ENCODE measurements around the gene PLCH1. TPM values are rescaled to one million over a fixed set of nuclear protein-coding genes. Genes with fewer than 3 reads are reported as not detected.
"Not testable (repeated sequence)": the region's sequence is repeated elsewhere in the genome, so short reads cannot be mapped to it uniquely, and the experiment has no call there.

Gene PLCH1
- total and polyA plus RNA-seq, 7 donors: 0.03 to 1.1 (median 0.06) TPM; not detected in 2

- ATAC-seq (no peak), DNase-seq (no peak)
- Histone ChIP-seq H3K9me3 (peaks cover 5% of the 10 kb centered on the region), H3K4me1 (no peaks in the 10 kb centered on the region), H3K36me3 (ENCODE audit: insufficient read depth in 1 of 2, low read depth in 1 of 2) (no peaks in the 10 kb centered on the region), H3K4me3 (no peak overlapping the region), H3K27ac (no peak overlapping the region), H3K27me3 (ENCODE audit: insufficient read depth in 3 of 3, low read length in 2 of 3) (no peaks in the 10 kb centered on the region)
- intact Hi-C loops (cut with DNase I): no loop called here
- TF ChIP-seq CTCF (IDR thresholded peaks at IDR 0.05): no peak
These were observed 125.6 kb downstream of the PLCH1 start for GRCh38 chr3:155619118-155619915.

DNA sequence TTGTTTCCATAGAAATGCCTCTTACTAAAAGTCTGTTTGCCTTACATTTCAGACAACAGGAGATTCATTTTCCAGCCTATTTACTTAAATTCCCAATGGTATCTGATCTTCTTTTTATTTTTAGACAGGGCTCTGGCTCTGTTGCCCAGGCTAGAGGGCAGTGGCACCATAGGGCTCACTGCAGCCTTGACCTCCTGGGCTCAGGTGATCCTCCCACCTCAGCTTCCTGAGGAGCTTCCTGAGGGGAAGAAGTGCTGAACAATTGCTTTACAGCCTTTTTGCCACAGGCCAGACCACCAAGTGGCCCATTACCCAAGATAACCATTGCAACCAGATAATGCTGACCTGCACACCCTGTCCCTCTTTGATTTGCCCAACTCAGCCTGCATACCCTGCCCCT, 126.3 kb downstream of the PLCH1 start:
- H3K9me3 ChIP-seq: peaks cover 12% of the 10 kb centered on the region
- no peak overlapping the region for H3K27ac ChIP-seq
- no peak for TF ChIP-seq CTCF (IDR thresholded peaks at IDR 0.05)
- ATAC-seq (no peak), DNase-seq (no peak)
- intact Hi-C loops (cut with DNase I): no loop called here
- no peaks in the 10 kb centered on the region for H3K4me1 ChIP-seq
- no peaks in the 10 kb centered on the region for H3K36me3 ChIP-seq (ENCODE audit: insufficient read depth in 1 of 2, low read depth in 1 of 2)
- H3K4me3 ChIP-seq: no peak overlapping the region
- no peaks in the 10 kb centered on the region for H3K27me3 ChIP-seq (ENCODE audit: insufficient read depth in 3 of 3, low read length in 2 of 3)

DNA sequence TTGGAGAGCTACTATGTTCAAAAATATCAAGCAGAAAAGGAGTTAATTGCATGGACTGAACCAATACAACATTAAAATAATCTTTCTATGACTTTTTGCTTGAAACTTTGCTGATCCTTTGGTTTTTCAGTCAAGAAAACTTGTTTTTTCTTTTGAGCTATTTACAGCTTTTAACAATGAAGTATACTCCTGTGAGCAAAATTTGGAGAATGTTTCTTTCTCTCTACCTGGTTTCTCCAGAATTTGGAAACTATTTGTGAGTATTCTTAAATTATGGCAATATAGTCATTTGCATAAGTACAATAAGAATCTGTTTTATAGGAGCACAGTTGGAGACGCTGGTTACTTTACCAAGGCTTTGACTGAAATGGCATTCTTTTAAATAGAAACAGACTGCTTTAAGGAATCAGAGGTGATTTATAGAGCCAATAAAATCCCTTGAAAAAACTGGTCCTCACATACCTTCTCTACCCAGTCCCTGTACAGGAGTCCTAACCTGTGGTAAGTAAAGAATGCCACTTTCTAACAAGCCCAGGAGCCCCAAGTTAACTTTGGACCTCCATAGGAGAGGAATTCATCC, 127.4 kb downstream of the PLCH1 start:
- H3K27me3 ChIP-seq (ENCODE audit: insufficient read depth in 3 of 3, low read length in 2 of 3): no peaks in the 10 kb centered on the region
- ATAC-seq (no peak), DNase-seq (no peak)
- no peak for TF ChIP-seq CTCF (IDR thresholded peaks at IDR 0.05)
- 71 to 76% (median 72%) methylated on average over 1 of the region's 1 CpG for WGBS, 3 donors
- H3K4me1 ChIP-seq: no peaks in the 10 kb centered on the region
- intact Hi-C loops (cut with DNase I): no loop called here
- H3K36me3 ChIP-seq (ENCODE audit: insufficient read depth in 1 of 2, low read depth in 1 of 2): no peaks in the 10 kb centered on the region
- H3K4me3 ChIP-seq: no peak overlapping the region
- no peak overlapping the region for H3K27ac ChIP-seq
- peaks cover 13% of the 10 kb centered on the region for H3K9me3 ChIP-seq

DNA sequence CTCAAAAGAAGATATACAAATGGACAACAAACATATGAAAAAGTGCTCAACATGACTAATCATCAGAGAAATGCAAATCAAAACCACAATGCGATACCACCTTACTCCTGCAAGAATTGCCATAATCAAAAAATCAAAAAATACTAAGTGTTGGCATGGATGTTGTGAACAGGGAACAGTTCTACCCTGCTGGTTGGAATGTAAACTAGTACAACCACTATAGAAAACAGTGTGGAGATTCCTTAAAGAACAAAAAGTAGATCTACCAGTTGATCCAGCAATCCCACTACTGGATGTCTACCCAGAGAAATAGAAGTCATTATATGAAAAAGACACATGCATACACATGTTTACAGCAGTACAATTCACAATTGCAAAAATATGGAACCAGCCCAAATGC, 129.7 kb downstream of the PLCH1 start:
- DNase-seq; ATAC-seq; H3K27ac ChIP-seq; H3K4me3 ChIP-seq; H3K36me3 ChIP-seq (ENCODE audit: insufficient read depth in 1 of 2, low read depth in 1 of 2); H3K27me3 ChIP-seq (ENCODE audit: insufficient read depth in 3 of 3, low read length in 2 of 3); H3K4me1 ChIP-seq; intact Hi-C loops (cut with DNase I): not testable (repeated sequence)
- H3K9me3 ChIP-seq: peaks cover 13% of the 10 kb centered on the region
- 89 to 97% (median 90%) methylated on average over 1 of the region's 1 CpG for WGBS, 3 donors

- H3K27me3 ChIP-seq (ENCODE audit: insufficient read depth in 3 of 3, low read length in 2 of 3); H3K36me3 ChIP-seq (ENCODE audit: insufficient read depth in 1 of 2, low read depth in 1 of 2); ATAC-seq; H3K4me3 ChIP-seq; DNase-seq; intact Hi-C loops (cut with DNase I); H3K4me1 ChIP-seq; H3K27ac ChIP-seq: not testable (repeated sequence)
- H3K9me3 ChIP-seq: peaks cover 13% of the 10 kb centered on the region
These were observed 130.5 kb downstream of the PLCH1 start for GRCh38 chr3:155614410-155614809.
